HEK293 (cell line): ENCODE results near the gene RTN1.

Experiments used
- KLF9 ChIP-seq: fragments of 450-650 bp; formaldehyde crosslinking; IDR thresholded peaks from 2 replicates; pipeline ENCODE4 v1.5.1; 2016; ENCODE audit warnings: missing biosample characterization, missing genetic modification characterization, low read depth
- ZNF433 ChIP-seq: fragments of 450-650 bp; formaldehyde crosslinking; IDR thresholded peaks from 2 replicates; pipeline ENCODE4 v1.5.1; 2016; ENCODE audit warnings: missing biosample characterization, missing genetic modification characterization, low read depth
- ZNF624 ChIP-seq: fragments of 450-650 bp; formaldehyde crosslinking; IDR thresholded peaks from 2 replicates; pipeline ENCODE4 v1.5.1; 2017; ENCODE audit warnings: missing biosample characterization, missing genetic modification characterization
- ZNF626 ChIP-seq: fragments of 450-650 bp; sonication (Bioruptor Pico); formaldehyde crosslinking; IDR thresholded peaks from 2 replicates; pipeline ENCODE4 v1.5.1; 2018; ENCODE audit warnings: missing biosample characterization, missing genetic modification characterization, inconsistent platforms
- TF ChIP-seq, protein P1 (sequence below): fragments of 450-650 bp; formaldehyde crosslinking; IDR thresholded peaks from 2 replicates; pipeline ENCODE4 v1.5.1; 2016; ENCODE audit warnings: missing biosample characterization, missing genetic modification characterization

DNA sequence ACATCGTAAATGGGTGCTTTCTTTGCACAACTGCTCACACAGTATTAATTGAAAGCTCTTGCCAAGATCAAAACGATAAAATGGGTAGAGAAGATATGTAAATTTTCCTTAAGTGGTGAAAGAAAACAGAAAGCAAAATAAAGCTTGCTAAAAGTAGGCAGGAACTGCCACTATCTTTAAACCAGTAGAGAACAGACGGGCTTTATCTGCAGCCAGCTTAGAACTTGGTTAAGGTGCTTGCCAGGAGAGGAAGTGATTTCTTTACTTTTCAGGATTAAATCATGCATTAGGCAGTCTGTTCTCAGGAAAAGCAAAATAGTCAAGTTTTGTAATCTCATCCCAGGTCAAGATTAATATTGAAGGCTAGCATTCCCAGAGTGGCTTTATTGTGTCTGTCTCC is 237.1 kb downstream of the RTN1 start:
- TF ChIP-seq, protein P1, sequence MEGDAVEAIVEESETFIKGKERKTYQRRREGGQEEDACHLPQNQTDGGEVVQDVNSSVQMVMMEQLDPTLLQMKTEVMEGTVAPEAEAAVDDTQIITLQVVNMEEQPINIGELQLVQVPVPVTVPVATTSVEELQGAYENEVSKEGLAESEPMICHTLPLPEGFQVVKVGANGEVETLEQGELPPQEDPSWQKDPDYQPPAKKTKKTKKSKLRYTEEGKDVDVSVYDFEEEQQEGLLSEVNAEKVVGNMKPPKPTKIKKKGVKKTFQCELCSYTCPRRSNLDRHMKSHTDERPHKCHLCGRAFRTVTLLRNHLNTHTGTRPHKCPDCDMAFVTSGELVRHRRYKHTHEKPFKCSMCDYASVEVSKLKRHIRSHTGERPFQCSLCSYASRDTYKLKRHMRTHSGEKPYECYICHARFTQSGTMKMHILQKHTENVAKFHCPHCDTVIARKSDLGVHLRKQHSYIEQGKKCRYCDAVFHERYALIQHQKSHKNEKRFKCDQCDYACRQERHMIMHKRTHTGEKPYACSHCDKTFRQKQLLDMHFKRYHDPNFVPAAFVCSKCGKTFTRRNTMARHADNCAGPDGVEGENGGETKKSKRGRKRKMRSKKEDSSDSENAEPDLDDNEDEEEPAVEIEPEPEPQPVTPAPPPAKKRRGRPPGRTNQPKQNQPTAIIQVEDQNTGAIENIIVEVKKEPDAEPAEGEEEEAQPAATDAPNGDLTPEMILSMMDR (tag by site-specific recombination): no peak
- TF ChIP-seq KLF9 (tag by site-specific recombination) (no peak), ZNF433 (no peak), ZNF624 (tag by site-specific recombination) (no peak), ZNF626 (no peak)
